A549 (cell line): ENCODE measurements around the gene MAP2. TPM values are rescaled to one million over a fixed set of nuclear protein-coding genes. Genes with fewer than 3 reads are reported as not detected.

Source experiments
- ATAC-seq, 2 experiments: fragments of 200-7000 bp in 1 of 2; fragments of >200 bp in 1 of 2; cut with Nextera tagmentation in 1 of 2; cut with Tn5 transposase in 1 of 2; 3 replicates each; pipeline versions ENCODE4 v1.8.0 to v1.9.1; 2018 to 2020; ENCODE audit warnings: mild to moderate bottlenecking in 1 of 2, moderate library complexity in 1 of 2
- CTCF ChIA-PET: fragments of 300-600 bp; sonication (Branson Sonifier 250); formaldehyde crosslinking; extraction: SDS; loops from one replicate; lab custom pipeline; 2021; ENCODE audit warnings: antibody characterized with exemption, inconsistent platforms; lab: Yijun Ruan, JAX
- POLR2A ChIA-PET: fragments of 350-600 bp; formaldehyde crosslinking; extraction: SDS; loops from one replicate; lab custom pipeline; 2021; ENCODE audit warnings: antibody characterized with exemption, inconsistent platforms; lab: Yijun Ruan, JAX
- DNase-seq, 2 experiments: peaks; one replicate each; pipeline versions ENCODE4 v3.0.0 to v3.0.0-alpha.2; 2011 to 2016; ENCODE audit warnings: low read depth in 1 of 2, low spot score in 1 of 2
- FAIRE-seq: peaks from 2 replicates; lab custom pipeline; 2011; peaks lifted over from hg19 to GRCh38; lab: Jason Lieb, UNC
- H3K27ac ChIP-seq, 2 experiments: fragments of >200 bp; sonication (Bioruptor Twin); formaldehyde crosslinking; 3 replicates each; pipeline ENCODE4 v1.5.1; 2016 to 2017
- H3K4me1 ChIP-seq: fragments of >200 bp; sonication (Bioruptor Twin); formaldehyde crosslinking; 3 replicates; pipeline ENCODE4 v1.6.1; 2016
- H3K4me2 ChIP-seq: fragments of >200 bp; sonication (Bioruptor Twin); formaldehyde crosslinking; 3 replicates; pipeline ENCODE4 v1.6.1; 2016
- H3K4me3 ChIP-seq: fragments of >200 bp; sonication (Bioruptor Twin); formaldehyde crosslinking; 3 replicates; pipeline ENCODE4 v1.5.1; 2016
- H3K9me3 ChIP-seq: fragments of >200 bp; sonication (Bioruptor Twin); formaldehyde crosslinking; 3 replicates; pipeline ENCODE4 v1.6.1; 2016
- BHLHE40 ChIP-seq: IDR thresholded peaks from 2 replicates; pipeline ENCODE4 v1.6.1; 2012; ENCODE audit warnings: low read depth, low read length, inconsistent platforms
- E2F6 ChIP-seq: IDR thresholded peaks from 2 replicates; pipeline ENCODE4 v1.6.1; 2012; ENCODE audit warnings: low read depth, borderline replicate concordance
- EHF ChIP-seq: fragments of 250-450 bp; sonication (Bioruptor Pico); IDR thresholded peaks from 2 replicates; pipeline ENCODE4 v1.5.0; 2020; ENCODE audit warnings: mild to moderate bottlenecking
- EHMT2 ChIP-seq: fragments of 200-600 bp; sonication (generic); IDR thresholded peaks from 2 replicates; pipeline ENCODE4 v1.6.1; 2016; ENCODE audit warnings: antibody characterized with exemption, low read depth, mild to moderate bottlenecking, moderate library complexity
- HEYL ChIP-seq: fragments of 250-450 bp; sonication (Bioruptor Pico); IDR thresholded peaks from 2 replicates; pipeline ENCODE4 v1.8.0; 2021; ENCODE audit warnings: mild to moderate bottlenecking, moderate library complexity
- JUNB ChIP-seq: fragments of >200 bp; sonication (Bioruptor Twin); formaldehyde crosslinking; IDR thresholded peaks from 2 replicates; pipeline ENCODE4 v1.6.1; 2016
- NFE2L2 ChIP-seq: fragments of 150-350 bp; conservative IDR thresholded peaks from 2 replicates; pipeline ENCODE4 v1.6.1; 2014; ENCODE audit warnings: low read length
- PBX3 ChIP-seq: IDR thresholded peaks from 2 replicates; pipeline ENCODE4 v1.6.1; 2012
- POLR2AphosphoS2 ChIP-seq: conservative IDR thresholded peaks from 2 replicates; pipeline ENCODE4 v1.6.1; 2012; ENCODE audit warnings: low read length, improper control_type of control experiment, inconsistent platforms
- TFCP2L1 ChIP-seq: fragments of 250-450 bp; sonication (Bioruptor Pico); IDR thresholded peaks from 2 replicates; pipeline ENCODE4 v1.5.0; 2021; ENCODE audit warnings: mild to moderate bottlenecking
- USF2 ChIP-seq: fragments of 450-650 bp; IDR thresholded peaks from 2 replicates; pipeline ENCODE4 v1.6.1; 2014; ENCODE audit warnings: antibody characterized with exemption
- ZC3H11A ChIP-seq: fragments of 450-650 bp; IDR thresholded peaks from 2 replicates; pipeline ENCODE4 v1.6.1; 2014; ENCODE audit warnings: antibody characterized with exemption, mild to moderate bottlenecking
- ZSCAN20 ChIP-seq: fragments of 250-450 bp; sonication (Bioruptor Pico); IDR thresholded peaks from 2 replicates; pipeline ENCODE4 v1.8.0; 2022; ENCODE audit warnings: mild to moderate bottlenecking, moderate library complexity
- WGBS: methylation state at CpG from one replicate; pipeline ENCODE4 v1.1.6; 2017; ENCODE audit errors: missing lambda C conversion rate; 5-methylcytosine and 5-hydroxymethylcytosine counted together
- polyA plus RNA-seq, 4 experiments: library from polyadenylated mRNA; depleted of rRNA in 3 of 4; stranded (reverse); fragments of >200 nt; fragmentation: RNase III in 1 of 4; extraction: RNeasy Plus Mini Kit Qiagen cat#74134 plus additional on column Dnase treatment in 1 of 4; gene quantifications; 2 replicates in 3 of 4; 3 replicates in 1 of 4; pipeline ENCODE4 v1.2.3, GENCODE V29; 2011 to 2017

The MAP2 gene
- polyA plus RNA-seq, 2 of the 4 experiments (the other 2 are of a cell fraction): 0.53 to 1.8 TPM

- no peak overlapping the region for H3K4me3 ChIP-seq
- ATAC-seq (no peak), DNase-seq (no peak), FAIRE-seq (no peak)
- H3K27ac ChIP-seq: no peak overlapping the region
- no peak overlapping the region for H3K4me2 ChIP-seq
- no peaks in the 10 kb centered on the region for H3K4me1 ChIP-seq
- ChIA-PET POLR2A (no interaction called here), CTCF (interaction anchor here (2.0 kb wide), 1 partner anchor 83 kb away, joined by 13 read pairs; no protein-coding TSS in a partner anchor)
- H3K9me3 ChIP-seq: no peaks in the 10 kb centered on the region; the same call in 2 of the 3 replicates
- TF ChIP-seq TFCP2L1 (CRISPR knock-in tag): no peak
- no peak for TF ChIP-seq NFE2L2
- no peak for TF ChIP-seq HEYL
- no peak for TF ChIP-seq E2F6
- TF ChIP-seq PBX3: no peak
- no peak for TF ChIP-seq BHLHE40
- no peak for TF ChIP-seq POLR2AphosphoS2
- no peak for TF ChIP-seq EHF (CRISPR knock-in tag)
- TF ChIP-seq JUNB: no peak
- TF ChIP-seq ZC3H11A: no peak
Measured at GRCh38 chr2:209416913-209417312, 6.9 kb upstream of the MAP2 start.

GRCh38 chr2:209422191-209422754 is 1.6 kb upstream of the MAP2 start:
- 81% methylated on average over 6 of the region's 6 CpGs for WGBS
- ChIA-PET POLR2A (no interaction called here), CTCF (interaction anchor here (0.7 to 4.9 kb wide), 3 partner anchors 87 to 110 kb away, joined by 4 to 119 read pairs (median 5); no protein-coding TSS in a partner anchor)
- H3K4me2 ChIP-seq: no peak overlapping the region
- no peak overlapping the region for H3K4me3 ChIP-seq
- no peak overlapping the region for H3K27ac ChIP-seq
- DNase-seq (no peak), FAIRE-seq (no peak), ATAC-seq (no peak)
- TF ChIP-seq ZSCAN20 (CRISPR knock-in tag): no peak
- no peaks in the 10 kb centered on the region for H3K9me3 ChIP-seq
- H3K4me1 ChIP-seq: peaks cover 21% of the 10 kb centered on the region; the same call in 2 of the 3 replicates

- TF ChIP-seq NFE2L2: no peak
- no peak for TF ChIP-seq USF2
- no peak for TF ChIP-seq EHMT2
- TF ChIP-seq E2F6: no peak
- TF ChIP-seq PBX3: no peak
- TF ChIP-seq HEYL: no peak
- Histone ChIP-seq H3K4me1 (peaks cover 21% of the 10 kb centered on the region; the same call in 2 of the 3 replicates), H3K4me2 (peak overlapping the region; percentile 87), H3K9me3 (no peaks in the 10 kb centered on the region), H3K27ac (peak overlapping the region; percentile 51 to 85; a peak in 5 of 6 replicates), H3K4me3 (peak overlapping the region; percentile 71)
- CTCF ChIA-PET: interaction anchor here (0.6 to 4.9 kb wide), 51 partner anchors 8 to 1025 kb away, joined by 3 to 119 read pairs (median 5); partner anchors contain the start of gene PTH2R
- DNase-seq (peak in 1 of 2 experiments; percentile 4), FAIRE-seq (no peak), ATAC-seq (peak; percentile 43 to 54)
- WGBS: under 1% methylated on average over 27 of the region's 28 CpGs
- POLR2A ChIA-PET: interaction anchor here (1.2 to 1.5 kb wide), 2 partner anchors 90 to 136 kb away, joined by 3 to 5 read pairs; no protein-coding TSS in a partner anchor
Measured at GRCh38 chr2:209424199-209424701, 403 bp downstream of the MAP2 start.
